HG02870 (cell line): ENCODE results near the gene MIPOL1.
"Not testable (repeated sequence)": the region's sequence is repeated elsewhere in the genome, so short reads cannot be mapped to it uniquely, and the experiment has no call there.

ENCODE experiments used
- ATAC-seq: cut with Tn5 transposase; IDR thresholded peaks from one replicate; pipeline ENCODE4 v1.9.1; 2021; ENCODE audit warnings: mild to moderate bottlenecking, moderate library complexity; ENCODE audit not compliant: unreplicated experiment

MIPOL1 gene, protein sequence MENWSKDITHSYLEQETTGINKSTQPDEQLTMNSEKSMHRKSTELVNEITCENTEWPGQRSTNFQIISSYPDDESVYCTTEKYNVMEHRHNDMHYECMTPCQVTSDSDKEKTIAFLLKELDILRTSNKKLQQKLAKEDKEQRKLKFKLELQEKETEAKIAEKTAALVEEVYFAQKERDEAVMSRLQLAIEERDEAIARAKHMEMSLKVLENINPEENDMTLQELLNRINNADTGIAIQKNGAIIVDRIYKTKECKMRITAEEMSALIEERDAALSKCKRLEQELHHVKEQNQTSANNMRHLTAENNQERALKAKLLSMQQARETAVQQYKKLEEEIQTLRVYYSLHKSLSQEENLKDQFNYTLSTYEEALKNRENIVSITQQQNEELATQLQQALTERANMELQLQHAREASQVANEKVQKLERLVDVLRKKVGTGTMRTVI

DNA sequence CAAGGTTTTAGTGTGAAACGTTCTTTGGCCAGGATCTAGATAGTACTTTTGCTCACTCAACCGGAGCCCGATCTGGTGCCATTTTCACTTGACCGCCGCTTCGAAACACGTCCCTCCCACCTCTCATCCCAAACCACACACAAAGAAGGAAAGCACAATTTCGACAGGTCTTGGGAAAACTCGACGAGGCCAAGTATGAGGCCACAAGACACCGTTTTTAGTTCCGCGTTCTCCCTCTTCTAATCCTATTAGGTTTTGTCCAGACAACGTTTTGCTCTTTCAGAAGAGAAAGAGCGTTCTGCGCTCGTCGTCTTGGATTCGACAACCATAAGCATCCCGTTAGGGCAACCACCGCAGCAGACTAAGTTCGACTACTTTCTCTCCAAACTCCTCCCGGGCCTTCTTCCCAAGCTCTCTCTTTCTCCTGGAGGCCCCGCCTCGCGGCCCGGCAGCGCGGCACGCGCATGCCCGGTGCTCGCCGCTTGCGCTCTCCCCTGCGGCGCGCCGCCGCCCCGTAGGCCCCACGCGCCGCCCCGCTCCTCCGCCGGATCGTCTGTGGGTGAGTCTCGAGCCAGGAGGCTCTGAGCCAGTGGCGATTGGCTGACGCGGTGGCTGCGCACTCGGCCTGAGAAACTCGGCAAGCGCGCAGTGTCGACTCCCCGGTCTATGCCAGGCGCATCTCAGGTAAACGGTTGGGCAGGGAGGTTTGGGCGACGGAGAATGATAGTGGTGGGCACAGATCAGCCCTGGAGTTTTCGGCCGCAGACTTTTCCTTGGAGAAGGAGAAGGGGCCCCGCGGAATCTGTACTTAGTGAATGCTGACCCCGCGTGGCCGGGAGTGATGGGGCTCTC lies at the start of gene MIPOL1:
Gene MIPOL1 (plus strand): TSS at position 517 of the 852 bp plus-strand sequence. CDS start 49,952 bp downstream, outside the sequence.
- ATAC-seq, result no peak

DNA sequence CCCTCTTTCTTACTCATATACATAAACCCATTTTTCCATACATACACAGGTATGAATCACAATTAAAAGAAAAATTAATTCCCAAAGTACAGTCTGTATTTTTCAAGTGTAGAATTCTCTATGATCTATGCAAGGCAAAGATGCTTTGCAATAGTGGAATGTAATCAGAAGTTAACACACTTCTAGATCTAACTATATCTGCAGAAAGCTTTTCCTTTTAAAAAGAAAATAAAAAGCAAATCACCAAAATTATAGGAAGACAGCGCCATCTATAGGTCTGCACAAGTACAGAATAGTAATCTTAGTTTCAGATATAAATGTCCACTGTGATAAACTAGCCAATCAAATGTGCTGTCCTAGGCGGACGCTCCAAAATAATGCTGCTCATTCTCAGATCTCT lies 47.3 kb upstream of the MIPOL1 start:
- no peak for ATAC-seq

DNA sequence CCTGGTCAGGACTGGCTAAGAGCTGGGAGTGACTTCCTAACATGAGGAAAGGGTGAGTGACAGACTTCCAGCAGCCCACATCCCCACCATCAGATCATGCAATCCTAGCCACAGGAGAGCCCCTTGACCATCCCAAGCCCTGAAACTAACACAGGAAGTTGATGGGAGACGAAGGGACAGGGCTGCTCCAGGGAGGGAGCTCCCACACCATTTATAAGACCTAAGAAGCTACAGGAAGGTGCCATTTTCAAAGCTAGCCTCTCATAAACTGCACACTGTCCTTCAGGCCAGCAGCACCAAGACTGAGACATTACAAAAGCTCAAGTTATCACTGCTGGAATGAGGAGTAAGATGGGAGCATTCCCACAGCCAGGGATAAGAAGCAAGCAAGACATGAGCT lies 44.7 kb upstream of the MIPOL1 start:
- ATAC-seq, result no peak

DNA sequence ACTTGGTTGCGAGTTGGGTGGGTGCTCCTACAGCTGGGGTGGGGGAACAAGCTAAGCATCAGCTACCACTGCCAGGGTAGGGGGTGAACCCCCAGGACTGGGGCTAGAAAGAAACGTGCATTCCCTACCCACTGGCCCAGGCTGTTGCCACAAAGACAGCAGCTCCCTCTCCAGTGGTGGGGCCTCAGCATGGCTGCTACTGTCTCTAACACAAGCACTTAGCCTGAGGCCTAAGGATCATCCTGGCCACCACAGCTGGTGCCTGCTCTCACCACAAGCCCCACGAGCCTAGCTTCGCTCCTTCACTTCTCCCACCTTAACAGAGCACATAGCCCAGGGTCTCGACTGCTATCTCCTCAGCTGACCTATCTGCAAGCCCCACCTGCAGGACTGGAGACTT lies 44.3 kb upstream of the MIPOL1 start:
- no peak for ATAC-seq

DNA sequence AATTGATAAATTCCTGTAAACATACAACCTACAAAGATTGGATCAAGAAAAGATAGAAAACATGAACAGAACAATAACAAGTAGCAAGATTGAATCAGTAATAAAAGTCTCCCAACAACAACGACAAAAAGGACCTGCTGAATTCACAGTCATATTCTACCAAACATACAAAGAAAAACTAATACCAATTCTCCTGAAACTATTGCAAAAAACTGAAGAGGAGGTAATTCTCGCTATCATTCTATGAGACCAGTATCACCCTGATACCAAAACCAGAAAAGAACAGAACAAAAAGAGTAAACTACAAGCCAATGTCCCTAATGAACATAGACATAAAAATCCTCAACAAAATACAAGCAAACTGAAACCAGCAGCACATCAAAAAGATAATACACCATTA lies 39.8 kb upstream of the MIPOL1 start:
- no peak for ATAC-seq

DNA sequence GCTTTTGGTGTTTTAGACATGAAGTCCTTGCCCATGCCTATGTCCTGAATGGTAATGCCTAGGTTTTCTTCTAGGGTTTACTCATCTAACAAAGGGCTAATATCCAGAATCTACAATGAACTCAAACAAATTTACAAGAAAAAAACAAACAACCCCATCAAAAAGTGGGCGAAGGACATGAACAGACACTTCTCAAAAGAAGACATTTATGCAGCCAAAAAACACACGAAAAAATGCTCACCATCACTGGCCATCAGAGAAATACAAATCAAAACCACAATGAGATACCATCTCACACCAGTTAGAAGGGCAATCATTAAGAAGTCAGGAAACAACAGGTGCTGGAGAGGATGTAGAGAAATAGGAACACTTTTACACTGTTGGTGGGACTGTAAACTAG lies 35.4 kb upstream of the MIPOL1 start:
- ATAC-seq, result not testable (repeated sequence)

DNA sequence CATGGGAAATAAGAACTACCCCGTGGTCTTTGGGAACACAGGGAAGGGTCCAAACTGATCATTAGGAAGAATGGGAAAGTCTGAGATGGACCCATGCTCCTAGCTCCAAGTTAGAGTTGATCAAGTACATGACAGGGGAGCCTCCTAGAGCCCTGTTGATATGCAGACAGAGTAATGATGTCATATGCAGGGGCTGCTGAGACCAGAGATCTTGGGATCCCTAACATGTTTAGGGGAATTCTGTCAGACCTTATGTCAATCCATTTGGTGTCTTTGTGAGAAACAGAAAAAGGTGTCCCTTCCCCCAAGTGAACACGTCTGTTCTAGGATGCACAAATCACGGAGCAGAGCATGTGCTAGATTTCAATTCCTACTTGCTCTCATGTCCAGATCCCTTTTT lies 31.9 kb upstream of the MIPOL1 start:
- ATAC-seq, result no peak

DNA sequence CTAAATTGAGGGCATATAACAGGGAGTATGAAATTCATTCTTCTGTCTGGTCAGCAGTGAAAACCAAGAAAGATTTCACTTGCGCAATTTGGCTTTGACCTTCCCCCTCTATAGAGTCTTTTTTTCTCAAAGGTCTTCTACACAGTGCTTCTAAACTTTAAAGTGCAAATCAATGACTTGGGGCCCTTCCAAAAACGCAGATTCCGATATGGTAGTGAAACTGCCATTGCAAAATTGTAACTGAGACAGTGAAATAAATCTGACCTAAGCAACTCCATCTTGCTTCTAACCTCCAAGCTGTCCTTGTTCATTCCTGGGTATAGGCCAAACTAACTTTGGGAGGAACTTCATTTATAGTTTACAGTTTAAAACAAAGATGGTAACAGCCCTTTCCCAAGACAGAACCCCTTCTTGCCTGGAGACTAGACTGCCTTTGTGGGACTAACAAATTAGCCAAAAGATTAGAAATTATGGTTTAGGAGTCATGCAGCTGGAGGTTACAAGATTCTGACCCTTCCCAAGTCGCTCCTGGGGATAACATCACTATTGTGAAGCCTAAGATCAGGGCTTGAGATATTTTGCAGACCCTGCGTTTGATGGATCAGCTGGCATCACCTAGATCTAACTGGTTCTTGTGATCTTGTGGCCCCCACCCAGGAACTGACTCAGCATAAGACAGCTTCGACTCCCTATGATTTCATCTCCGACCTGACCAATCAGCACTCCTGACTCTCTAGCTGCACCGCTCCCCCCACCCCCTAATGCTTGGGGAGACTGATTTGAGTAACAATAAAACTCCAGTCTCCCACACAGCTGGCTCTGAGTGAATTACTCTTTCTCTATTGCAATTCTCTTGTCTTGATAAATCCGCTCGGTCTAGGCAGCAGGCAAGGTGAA lies 30.3 kb upstream of the MIPOL1 start:
- no peak for ATAC-seq

DNA sequence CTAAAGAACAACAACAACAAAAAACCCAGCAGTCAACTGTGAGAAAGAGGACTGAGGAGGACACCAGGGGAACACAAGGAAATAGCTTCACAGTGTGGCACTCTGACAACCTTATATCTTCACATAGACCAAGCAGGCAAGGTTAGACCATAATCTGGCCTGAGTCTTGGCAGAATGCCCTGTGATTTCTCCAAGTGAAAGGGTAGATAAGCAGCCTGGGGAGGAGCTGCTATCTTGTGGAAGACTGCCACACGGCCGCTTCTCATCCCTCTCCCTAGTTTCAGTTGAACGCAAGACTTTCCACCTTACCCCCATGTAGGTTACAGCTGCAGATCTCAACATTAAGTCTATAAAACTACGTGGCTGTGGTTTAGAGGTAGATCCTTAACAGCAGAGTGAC lies 29.0 kb upstream of the MIPOL1 start:
- no peak for ATAC-seq

DNA sequence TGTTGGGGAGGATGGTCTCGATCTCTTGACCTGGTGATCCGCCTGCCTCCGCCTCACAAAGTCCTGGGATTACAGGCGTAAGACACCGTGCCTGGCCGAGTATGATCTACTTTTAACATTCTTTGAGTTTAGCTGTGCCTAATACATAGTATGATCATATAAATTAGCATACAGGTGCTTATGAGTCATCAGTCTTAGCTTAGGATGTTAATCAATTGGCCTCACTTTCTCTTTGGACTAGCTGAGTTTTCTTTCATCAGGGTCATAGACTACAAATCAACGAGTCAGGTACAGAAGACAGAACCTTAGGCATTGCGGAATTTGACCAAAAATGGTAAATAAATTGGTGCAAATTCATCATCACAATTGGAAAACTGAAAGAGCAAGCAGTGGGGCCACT lies 27.5 kb upstream of the MIPOL1 start:
- ATAC-seq, result no peak

DNA sequence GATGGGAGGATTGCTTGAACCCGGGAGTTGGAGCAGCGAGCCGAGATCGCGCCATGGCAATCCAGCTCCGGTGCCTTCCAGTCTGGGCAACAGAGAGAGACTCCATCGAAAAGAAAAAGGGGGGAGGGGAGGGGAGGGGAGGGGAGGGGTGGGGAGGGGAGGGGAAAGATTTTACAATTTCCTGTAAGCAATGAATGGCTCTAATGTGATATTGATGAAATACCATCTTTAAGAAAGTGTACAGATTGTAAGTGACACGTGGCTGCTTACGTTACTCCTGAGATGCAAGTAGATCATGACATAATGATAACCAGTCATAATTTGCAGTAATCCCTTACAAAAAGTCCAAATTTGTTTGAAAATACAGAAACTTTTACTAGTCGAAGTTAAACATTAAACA lies 26.7 kb upstream of the MIPOL1 start:
- no peak for ATAC-seq

DNA sequence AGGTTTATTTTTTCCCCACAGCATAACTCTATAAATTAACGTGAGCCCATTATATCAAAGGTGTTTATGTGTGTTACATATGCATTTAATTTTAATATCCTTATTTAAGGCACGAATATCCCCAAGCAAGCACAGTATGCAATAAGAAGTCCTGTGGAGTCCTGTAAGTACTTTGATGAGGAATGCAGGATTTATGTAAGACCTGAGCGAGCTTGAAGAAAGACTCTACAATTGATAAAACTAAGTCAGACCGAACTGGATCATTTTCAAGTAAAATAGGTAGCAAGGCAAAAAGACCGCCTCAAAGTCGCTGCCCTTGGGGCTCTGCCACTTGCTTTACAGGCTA lies 26.1 kb upstream of the MIPOL1 start:
- no peak for ATAC-seq

DNA sequence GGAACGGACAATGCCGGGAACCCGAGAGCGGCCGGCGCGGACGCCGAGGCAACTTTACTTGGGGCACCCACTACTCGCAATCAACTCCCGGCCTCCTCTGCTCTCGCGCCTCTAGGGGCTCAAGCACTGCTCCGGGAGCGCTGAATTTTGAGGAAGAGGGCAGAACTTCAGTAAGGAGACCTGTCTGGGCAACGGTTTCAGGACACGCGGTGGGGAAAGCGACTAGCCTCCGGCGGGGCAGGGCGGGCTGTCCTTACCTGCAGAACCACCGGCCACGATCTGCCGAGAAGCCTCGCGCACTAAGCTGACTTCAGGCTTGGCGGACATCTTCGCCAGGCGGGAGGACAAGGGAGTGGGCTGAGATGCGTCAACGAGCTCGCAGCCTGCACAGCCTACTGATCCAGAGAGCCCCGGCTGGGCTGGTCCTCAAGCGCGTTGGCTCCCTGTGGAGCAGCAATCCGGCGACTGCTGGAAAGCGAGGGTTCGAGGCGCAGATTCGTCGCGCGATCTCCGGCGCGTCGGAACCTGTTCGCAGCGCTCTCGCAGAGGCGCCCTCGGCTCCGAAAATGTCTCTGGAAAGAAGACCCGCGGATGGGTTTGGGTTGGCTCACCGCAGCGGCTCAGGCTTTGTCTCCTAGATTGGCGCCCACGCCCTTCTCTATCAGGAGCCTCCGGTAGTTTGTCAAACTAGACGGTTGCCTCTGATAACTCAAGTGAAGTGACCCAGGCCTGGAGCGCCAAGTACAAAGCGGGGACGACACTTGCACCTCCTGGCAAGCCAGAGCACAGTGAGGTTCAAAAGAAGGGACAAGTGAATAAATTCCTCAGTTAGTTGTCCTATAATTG lies 25.5 kb upstream of the MIPOL1 start, which contains the start of gene SLC25A21:
Gene SLC25A21 (minus strand): TSS at position 583 of the 846 bp plus-strand sequence.
- ATAC-seq, result no peak

DNA sequence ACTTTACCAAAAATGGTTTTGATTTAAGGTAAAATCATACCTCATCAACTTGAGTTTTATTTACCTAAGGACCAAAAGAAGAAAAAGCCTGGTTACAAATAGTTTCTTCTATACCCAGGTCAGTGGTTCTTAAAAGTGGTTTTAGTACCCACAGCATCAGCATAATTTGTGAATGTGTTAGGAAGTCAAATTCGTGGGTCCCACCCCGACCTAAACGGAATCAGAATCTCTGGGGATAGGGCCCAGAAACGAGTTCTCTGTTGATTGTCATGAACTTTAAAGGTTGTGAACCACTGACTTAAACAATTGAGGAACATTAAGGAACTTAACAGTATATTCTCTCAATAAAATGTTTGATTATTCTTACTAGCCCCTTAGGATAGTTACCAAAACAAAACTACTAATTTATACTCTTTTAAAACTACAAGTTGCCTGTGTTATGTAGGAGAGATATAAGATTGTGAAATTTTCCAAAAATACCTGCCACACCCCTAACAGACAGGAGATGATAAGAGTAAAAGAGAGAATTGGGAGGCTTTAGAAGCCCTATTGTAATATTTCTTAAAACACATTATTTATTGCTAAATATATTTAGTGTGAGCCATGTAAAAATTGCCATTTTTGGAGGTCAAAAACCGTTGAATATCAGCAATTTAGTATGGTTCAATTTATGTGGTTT lies 24.7 kb upstream of the MIPOL1 start:
- no peak for ATAC-seq

DNA sequence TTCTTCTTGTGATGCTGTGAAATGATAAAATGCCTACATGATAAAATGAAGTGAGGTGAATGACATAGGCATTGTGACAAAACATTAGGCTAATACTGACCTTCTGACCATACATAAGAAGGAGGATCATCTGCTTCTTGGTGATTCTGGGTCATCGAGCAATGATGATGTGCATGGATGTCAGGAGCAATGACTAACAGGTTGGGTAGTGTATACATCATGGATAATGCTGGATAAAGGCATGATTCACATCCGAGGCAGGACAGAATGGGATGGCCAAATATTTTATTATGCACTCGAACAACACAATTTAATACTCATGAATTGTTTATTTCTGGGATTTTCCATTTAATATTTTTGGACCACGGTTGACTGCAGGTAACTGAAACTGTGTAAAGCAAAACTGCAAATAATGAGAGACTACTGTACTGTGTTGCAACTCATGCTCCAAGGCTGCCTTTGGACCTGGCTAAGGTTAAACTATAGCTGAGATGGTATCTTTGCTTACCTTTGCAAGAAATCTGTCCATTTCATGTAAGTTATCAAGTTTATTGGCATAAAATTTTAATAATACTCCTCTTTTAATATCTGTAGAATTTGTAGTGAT lies 17.7 kb upstream of the MIPOL1 start:
- no peak for ATAC-seq

DNA sequence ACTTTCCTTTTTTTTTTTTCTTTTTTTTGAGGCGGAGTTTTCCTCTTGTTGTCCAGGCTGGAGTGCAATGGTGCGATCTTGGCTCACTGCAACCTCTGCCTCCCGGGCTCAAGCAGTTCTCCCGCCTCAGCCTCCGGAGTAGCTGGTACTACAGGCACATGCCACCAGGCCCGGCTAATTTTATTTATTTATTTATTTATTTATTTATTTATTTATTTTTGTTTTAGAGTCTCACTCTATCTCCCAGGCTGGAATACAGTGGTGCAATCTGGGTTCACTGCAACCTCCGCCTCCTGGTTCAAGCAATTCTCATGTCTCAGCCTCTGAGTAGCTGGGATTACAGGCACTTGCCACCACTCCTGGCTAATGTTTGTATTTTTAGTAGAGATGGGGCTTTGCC lies 16.9 kb upstream of the MIPOL1 start:
- ATAC-seq, result not testable (repeated sequence)

DNA sequence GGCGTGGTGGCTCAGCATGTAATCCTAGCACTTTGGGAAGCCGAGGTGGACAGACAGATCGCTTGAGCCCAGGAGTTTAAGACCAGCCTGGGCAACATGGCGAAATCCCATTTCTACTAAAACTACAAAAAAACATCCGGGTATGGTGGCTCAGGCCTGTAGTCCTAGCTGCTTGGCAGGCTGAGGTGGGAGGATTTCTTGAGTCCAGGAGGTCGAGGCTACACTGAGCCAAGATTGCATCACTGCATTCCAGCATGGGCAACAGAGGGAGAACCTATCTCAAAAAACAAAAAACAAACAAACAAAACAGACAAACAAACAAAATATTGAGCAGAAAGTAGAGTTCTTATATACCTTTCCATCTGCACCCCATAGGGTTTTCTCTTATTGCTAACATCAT lies 16.3 kb upstream of the MIPOL1 start:
- ATAC-seq, result no peak

DNA sequence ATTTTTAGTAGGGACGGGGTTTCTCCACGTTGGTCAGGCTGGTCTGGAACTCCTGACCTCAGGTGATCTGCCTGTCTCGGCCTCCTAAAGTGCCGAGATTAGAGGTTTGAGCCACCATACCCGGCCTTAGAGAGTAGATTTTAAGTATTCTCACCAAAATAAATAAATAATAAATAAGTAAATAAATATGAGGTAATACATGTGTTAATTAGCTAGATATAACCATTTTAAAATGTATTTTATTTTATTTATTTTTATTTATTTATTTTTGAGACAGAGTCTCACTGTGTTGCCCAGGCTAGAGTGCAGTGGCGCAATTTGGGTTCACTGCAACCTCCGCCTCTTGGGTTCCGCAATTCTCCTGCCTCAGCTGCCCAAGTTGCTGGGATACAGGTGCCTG lies 13.2 kb upstream of the MIPOL1 start:
- not testable (repeated sequence) for ATAC-seq

DNA sequence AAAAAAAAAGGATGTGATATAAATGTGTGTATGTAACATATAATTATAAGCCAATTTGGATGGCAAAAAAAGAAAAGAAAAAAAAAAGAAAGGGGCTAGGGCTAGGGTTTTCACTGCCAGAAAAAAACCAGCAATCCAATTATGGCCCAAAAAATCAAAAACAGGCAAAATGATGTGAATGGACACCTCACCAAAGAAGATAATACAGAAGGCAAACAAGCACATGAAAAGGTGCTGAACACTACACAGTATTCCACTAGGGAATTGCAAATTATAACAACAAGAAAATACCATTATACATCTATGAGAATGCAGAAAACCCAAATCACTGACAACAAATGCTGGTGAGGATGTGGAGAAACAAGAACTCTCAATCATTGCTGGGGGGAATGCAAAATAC lies 12.1 kb upstream of the MIPOL1 start:
- no peak for ATAC-seq
